ENCODE results near the gene ITIH5.

- TF ChIP-seq CTCF (IDR thresholded peaks at IDR 0.05; ENCODE audit: poor library complexity, severe bottlenecking) (no peak), EZH2 (IDR thresholded peaks at IDR 0.05; ENCODE audit: borderline replicate concordance, insufficient read depth, low read length, poor library complexity, severe bottlenecking) (no peak), MXI1 (conservative IDR thresholded peaks at IDR 0.05; ENCODE audit: poor library complexity, severe bottlenecking) (no peak), REST (IDR thresholded peaks at IDR 0.05; ENCODE audit: borderline replicate concordance) (no peak), EP300 (conservative IDR thresholded peaks at IDR 0.05; ENCODE audit: poor library complexity, severe bottlenecking) (no peak), POLR2AphosphoS5 (IDR thresholded peaks at IDR 0.05) (no peak), RAD21 (conservative IDR thresholded peaks at IDR 0.05) (no peak)
Measured at GRCh38 chr10:7583626-7584025, 83.1 kb downstream of the ITIH5 start.
